Heart left ventricle (tissue), 16 donors: ENCODE data around the gene AIF1. TPM values are rescaled to one million over a fixed set of nuclear protein-coding genes. Genes with fewer than 3 reads are reported as not detected.

Source experiments
- ATAC-seq, 4 donors: fragments of 200-7000 bp; cut with Tn5 transposase; one replicate each; pipeline ENCODE4 v1.9.1; 2020 to 2022; ENCODE audit warnings: moderate library complexity in 4 of 4, mild to moderate bottlenecking in 3 of 4, moderate number of reproducible peaks in 1 of 4
- DNase-seq, 5 donors: peaks; one replicate each; pipeline ENCODE4 v3.0.0-alpha.2; 2020
- H3K27ac ChIP-seq, 12 donors: fragments of 200-600 bp; sonication (generic) in 4 of 12; one replicate each; pipeline versions ENCODE4 v1.5.0 to v1.8.0; 2016 to 2022; ENCODE audit warnings: mild to moderate bottlenecking in 2 of 12
- H3K27me3 ChIP-seq, 9 donors: fragments of 200-600 bp; sonication (generic) in 2 of 9; one replicate each; pipeline versions ENCODE4 v1.5.1 to v1.8.0; 2016 to 2022; ENCODE audit warnings: mild to moderate bottlenecking in 3 of 9
- H3K36me3 ChIP-seq, 9 donors: fragments of 200-600 bp; sonication (generic) in 2 of 9; one replicate each; pipeline versions ENCODE4 v1.5.0 to v1.8.0; 2018 to 2022; ENCODE audit warnings: mild to moderate bottlenecking in 2 of 9
- H3K4me1 ChIP-seq, 12 donors: fragments of 200-600 bp; sonication (generic) in 4 of 12; one replicate each; pipeline versions ENCODE4 v1.5.0 to v1.8.0; 2016 to 2022; ENCODE audit warnings: mild to moderate bottlenecking in 3 of 12
- H3K4me3 ChIP-seq, 12 donors: fragments of 200-600 bp; sonication (generic) in 4 of 12; one replicate each; pipeline versions ENCODE4 v1.5.0 to v1.8.0; 2017 to 2022; ENCODE audit warnings: mild to moderate bottlenecking in 9 of 12, moderate library complexity in 4 of 12
- H3K9me3 ChIP-seq, 12 donors: fragments of 200-600 bp; sonication (generic) in 4 of 12; one replicate each; pipeline versions ENCODE4 v1.5.0 to v1.8.0; 2016 to 2022; ENCODE audit warnings: mild to moderate bottlenecking in 1 of 12
- CTCF ChIP-seq, 12 donors: fragments of 200-600 bp; sonication (generic) in 4 of 12; IDR thresholded peaks; one replicate each; pipeline versions ENCODE4 v1.5.0 to v1.8.0; 2018 to 2022; ENCODE audit warnings: antibody characterized with exemption in 12 of 12, mild to moderate bottlenecking in 5 of 12
- POLR2A ChIP-seq, 2 donors: fragments of 450-650 bp; IDR thresholded peaks; one replicate each; pipeline ENCODE4 v1.6.1; 2017; ENCODE audit warnings: antibody characterized with exemption in 2 of 2, mild to moderate bottlenecking in 2 of 2, moderate library complexity in 2 of 2
- WGBS, 4 donors: extraction: QIAGEN DNeasy Blood & Tissue Kit in 2 of 4; methylation state at CpG; one replicate each; pipeline versions ENCODE4 v1.1.5 to v1.1.7; 2013 to 2018; 5-methylcytosine and 5-hydroxymethylcytosine counted together
- intact Hi-C, 10 donors: fragments of 100-400 bp; cut with DNase I; formaldehyde crosslinking; loops; one replicate each; pipeline versions ENCODE4 v1.11.1 to v1.14.2; 2022
- polyA plus RNA-seq, 2 donors: library from polyadenylated mRNA; stranded (reverse); fragments of 200-250 nt; gene quantifications; one replicate each; pipeline ENCODE4 v1.2.3, GENCODE V29; 2013
- total RNA-seq, 9 donors: library from RNA; depleted of rRNA in 2 of 9; stranded (reverse); fragments of >200 nt in 2 of 9; fragmentation: NEBNext Ultra II Directional in 3 of 9; extraction: Animal tissue kit (Norgen Biotek cat#: 25700) in 3 of 9; gene quantifications; one replicate each; pipeline versions ENCODE4 v1.1.0 to v1.2.4, GENCODE V29; 2016 to 2023
- donor health status: ischemic (EF 13 %, LVEDD 7.1; RV severe dilation, severe dysfunction).
- donor health status: healthy with polysubstance abuse.
- donor health status: DM: no; HTN: yes; CAD: no.
- donor health status: DM: no; HTN: no; CAD: no.
- donor health status: ischemic (EF 25% LVEDD 6.9; RV normal size, moderate dysfunction).
- donor health status: ischemic (EF 25% LVEDD 5.7; RV mildly dilated, moderate dysfunction).
- donor health status: healthy.
- donor health status: DM: yes; HTN: yes; CAD: no.
- donor health status: ischemic (EF 35%, LVEDD 5.7; RV mildly dilated, moderate dysfunction).
- donor health status: nonischemic (EF 11% LVEDD 7.7; RV severe dilation, severe dysfunction).
- donor health status: DM: yes; HTN: yes; CAD: no.
- donor health status: PGD.
- donor health status: ischemic (EF 29% LVEDD 5.4; RV normal size, mild dysfunction).
- donor health status: nonischemic (EF 23%, LVEDD 6.1; RV moderate dilation, normal function).

The AIF1 gene
- total and polyA plus RNA-seq, 11 donors, result 5.7 to 120 (median 9.5) TPM

DNA sequence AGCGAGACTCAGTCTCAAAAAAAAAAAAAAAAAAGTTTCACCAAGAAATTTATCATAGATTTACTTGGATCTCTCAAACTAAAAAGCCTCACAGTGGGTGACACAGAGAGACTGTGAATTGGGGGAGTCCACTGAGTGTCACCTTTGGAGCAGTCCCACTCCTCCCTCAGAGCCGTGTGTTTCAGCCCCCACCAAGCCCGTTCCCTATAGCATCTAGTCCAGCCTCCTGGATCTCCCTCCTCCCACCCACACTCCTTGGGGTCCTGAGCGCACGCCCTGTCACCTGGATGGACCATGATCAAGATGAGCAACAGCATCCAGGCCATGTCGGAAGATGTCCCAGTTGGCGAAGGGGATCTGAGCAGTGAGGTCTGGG, 22.6 kb upstream of the AIF1 start:
- intact Hi-C loops, result loop anchor here in 1 of 10 donors (10.0 kb wide), 1 partner anchor 98 kb away; the partner anchor contains the start of gene MICB
- DNase-seq (no peak), ATAC-seq (no peak)
- H3K36me3 ChIP-seq, result no peaks in the 10 kb centered on the region
- 89 to 97% (median 92%) methylated on average over 7 of the region's 7 CpGs for WGBS, 4 donors
- H3K9me3 ChIP-seq, result no peaks in the 10 kb centered on the region
- H3K4me1 ChIP-seq, result peaks cover 0 to 24% (median 0%) of the 10 kb centered on the region in 12 donors
- H3K27ac ChIP-seq, result peak overlapping the region in 1 of 12 donors; percentile 46
- H3K27me3 ChIP-seq, result no peaks in the 10 kb centered on the region
- TF ChIP-seq CTCF (IDR thresholded peaks at IDR 0.05) (no peak), POLR2A (IDR thresholded peaks at IDR 0.05) (no peak)
- H3K4me3 ChIP-seq, result peak overlapping the region in 1 of 12 donors; percentile 8

DNA sequence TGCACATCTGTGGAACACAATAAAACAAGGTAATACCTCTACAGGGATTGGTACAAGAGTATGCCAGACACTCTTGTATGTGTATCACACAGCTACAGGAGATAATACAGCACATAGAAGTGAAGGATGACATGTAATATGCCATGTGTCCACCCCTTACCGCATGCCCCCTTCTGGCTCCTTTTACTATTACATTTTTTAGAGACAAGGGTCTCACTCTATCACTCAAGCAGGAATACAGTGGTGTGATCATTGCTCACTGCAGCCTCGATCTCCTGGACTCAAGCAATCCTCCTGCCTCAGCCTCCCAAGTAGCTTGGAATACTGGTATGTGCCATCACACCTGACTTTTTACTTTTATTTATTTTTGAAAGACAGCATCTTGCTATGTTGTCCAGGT, 18.0 kb upstream of the AIF1 start:
- Histone ChIP-seq H3K4me3 (no peak overlapping the region), H3K36me3 (no peaks in the 10 kb centered on the region), H3K9me3 (no peaks in the 10 kb centered on the region), H3K27me3 (no peaks in the 10 kb centered on the region), H3K4me1 (peaks cover 0 to 13% (median 0%) of the 10 kb centered on the region in 12 donors), H3K27ac (no peak overlapping the region)
- peak in 3 of 4 donors; percentile 53 to 63 (median 57) for ATAC-seq
- intact Hi-C loops, result loop anchor here in 5 of 10 donors (2.0 to 10.0 kb wide), 4 partner anchors 14 to 105 kb away; partner anchors contain the start of genes MICB (in 2 of the 5) and LTB (in 1 of the 5)
- WGBS, 4 donors, result 20 to 33% (median 26%) methylated on average over 2 of the region's 2 CpGs
- no peak for TF ChIP-seq POLR2A (IDR thresholded peaks at IDR 0.05)
- peak in 11 of 12 donors; percentile 15 to 50 (median 45) for TF ChIP-seq CTCF (IDR thresholded peaks at IDR 0.05)
- DNase-seq, result no peak

GRCh38 chr6:31607317-31607716, 7.7 kb upstream of the AIF1 start:
- WGBS, 4 donors, result 90 to 100% (median 93%) methylated on average over 1 of the region's 1 CpG
- no peak overlapping the region for H3K4me3 ChIP-seq
- TF ChIP-seq POLR2A (IDR thresholded peaks at IDR 0.05) (no peak), CTCF (IDR thresholded peaks at IDR 0.05) (no peak)
- H3K4me1 ChIP-seq, result peaks cover 0 to 8% (median 0%) of the 10 kb centered on the region in 12 donors
- H3K9me3 ChIP-seq, result no peaks in the 10 kb centered on the region
- no peak for ATAC-seq
- H3K36me3 ChIP-seq, result no peaks in the 10 kb centered on the region
- intact Hi-C loops, result loop anchor here in 1 of 10 donors (10.0 kb wide), 1 partner anchor 113 kb away; the partner anchor contains the start of gene MICB
- DNase-seq, result no peak
- no peak overlapping the region for H3K27ac ChIP-seq
- H3K27me3 ChIP-seq, result no peaks in the 10 kb centered on the region

DNA sequence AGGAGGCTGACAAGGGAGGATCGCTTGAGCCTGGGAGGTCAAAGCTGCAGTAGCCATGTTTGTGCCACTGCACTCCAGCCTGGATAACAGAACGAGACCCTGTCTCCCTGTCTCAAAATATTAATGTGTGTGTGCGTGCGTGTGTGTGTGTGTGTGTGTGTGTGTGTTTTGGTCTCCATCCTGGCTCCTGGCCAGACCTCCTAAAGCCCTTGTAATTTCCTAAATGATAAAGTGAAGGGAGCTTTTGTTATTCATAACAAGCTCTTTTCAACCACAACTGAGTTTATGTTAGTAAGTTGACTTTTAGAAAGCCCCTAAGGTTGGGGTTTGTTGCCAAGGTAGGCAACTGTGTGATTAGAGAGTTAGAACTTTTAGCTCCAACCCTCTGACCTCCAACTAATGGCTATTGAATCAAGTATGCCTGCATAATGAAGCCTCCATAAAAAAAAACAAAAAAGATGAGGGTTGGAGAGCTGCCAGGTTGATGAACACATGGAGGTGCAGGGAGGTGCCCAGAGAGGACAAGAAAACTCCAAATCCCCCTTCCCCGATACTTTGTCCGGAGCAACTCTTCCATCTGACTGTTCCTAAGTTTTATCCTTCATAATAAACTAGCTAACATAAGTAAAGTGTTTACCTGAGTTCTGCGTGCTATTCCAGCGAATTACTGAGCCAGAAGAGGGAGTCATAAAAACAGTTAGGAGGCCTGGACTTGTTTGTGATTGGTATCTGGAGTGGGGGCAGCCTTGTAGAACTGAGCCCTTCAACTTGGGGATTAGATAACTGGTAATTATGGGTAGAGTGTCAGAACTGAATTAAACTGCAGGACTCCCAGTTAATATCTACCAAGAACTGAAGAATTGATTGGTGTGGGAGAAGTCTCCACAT, 5.3 kb upstream of the AIF1 start:
- peaks cover 0 to 18% (median 0%) of the 10 kb centered on the region in 12 donors for H3K4me1 ChIP-seq
- no peaks in the 10 kb centered on the region for H3K27me3 ChIP-seq
- H3K9me3 ChIP-seq, result no peaks in the 10 kb centered on the region
- H3K27ac ChIP-seq, result no peak overlapping the region
- ATAC-seq, result no peak
- H3K36me3 ChIP-seq, result no peaks in the 10 kb centered on the region
- H3K4me3 ChIP-seq, result no peak overlapping the region
- no peak for DNase-seq
- 70 to 76% (median 75%) methylated on average over 8 of the region's 8 CpGs for WGBS, 4 donors
- intact Hi-C loops, result loop anchor here in 1 of 10 donors (10.0 kb wide), 1 partner anchor 115 kb away; the partner anchor contains the start of gene MICB
- TF ChIP-seq CTCF (IDR thresholded peaks at IDR 0.05) (no peak), POLR2A (IDR thresholded peaks at IDR 0.05) (no peak)
